Measurements from ENCODE around the gene CCDC83.

CCDC83 gene

GRCh38 chr11:85855341-85855656, at the start of gene CCDC83:
Gene CCDC83, plus strand, starts transcription at chr11:85855383. Its CDS starts 9,741 bp downstream, at chr11:85865124.
- TF ChIP-seq POLR2A (IDR thresholded peaks at IDR 0.05; ENCODE audit: low read depth, low read length): no peak
- FAIRE-seq (no peak), DNase-seq (ENCODE audit: insufficient read length, low spot score) (no peak)

- peak; percentile 23 for FAIRE-seq
- TF ChIP-seq POLR2A (IDR thresholded peaks at IDR 0.05; ENCODE audit: low read depth, low read length): no peak
- no peak for DNase-seq (ENCODE audit: insufficient read length, low spot score)
These were observed 49.8 kb upstream of the CCDC83 start for GRCh38 chr11:85805387-85805786.

- FAIRE-seq (no peak), DNase-seq (ENCODE audit: insufficient read length, low spot score) (no peak)
- TF ChIP-seq POLR2A (IDR thresholded peaks at IDR 0.05; ENCODE audit: low read depth, low read length): no peak
These were observed 49.2 kb upstream of the CCDC83 start for GRCh38 chr11:85806016-85806415.

- no peak for TF ChIP-seq POLR2A (IDR thresholded peaks at IDR 0.05; ENCODE audit: low read depth, low read length)
- DNase-seq (ENCODE audit: insufficient read length, low spot score) (no peak), FAIRE-seq (no peak)
These were observed 48.3 kb upstream of the CCDC83 start for GRCh38 chr11:85806876-85807275.

GRCh38 chr11:85809191-85809590, 46.0 kb upstream of the CCDC83 start:
- no peak for DNase-seq (ENCODE audit: insufficient read length, low spot score)
- no peak for FAIRE-seq
- no peak for TF ChIP-seq POLR2A (IDR thresholded peaks at IDR 0.05; ENCODE audit: low read depth, low read length)

GRCh38 chr11:85809863-85810262, 45.3 kb upstream of the CCDC83 start:
- no peak for TF ChIP-seq POLR2A (IDR thresholded peaks at IDR 0.05; ENCODE audit: low read depth, low read length)
- FAIRE-seq (no peak), DNase-seq (ENCODE audit: insufficient read length, low spot score) (no peak)

GRCh38 chr11:85810521-85810870, 44.7 kb upstream of the CCDC83 start:
- FAIRE-seq (no peak), DNase-seq (ENCODE audit: insufficient read length, low spot score) (no peak)
- TF ChIP-seq POLR2A (IDR thresholded peaks at IDR 0.05; ENCODE audit: low read depth, low read length): no peak

- peak; percentile 90 for DNase-seq (ENCODE audit: insufficient read length, low spot score)
- peak; percentile 96 for TF ChIP-seq POLR2A (IDR thresholded peaks at IDR 0.05; ENCODE audit: low read depth, low read length)
- no peak for FAIRE-seq
These were observed 44.1 kb upstream of the CCDC83 start, which contains the start of gene SYTL2 for GRCh38 chr11:85810871-85811611. Gene SYTL2, minus strand, starts transcription at chr11:85811141. Its CDS starts 53,416 bp downstream, at chr11:85757725.

GRCh38 chr11:85811624-85812023, 43.6 kb upstream of the CCDC83 start:
- no peak for TF ChIP-seq POLR2A (IDR thresholded peaks at IDR 0.05; ENCODE audit: low read depth, low read length)
- FAIRE-seq: no peak

GRCh38 chr11:85813721-85814120, 41.5 kb upstream of the CCDC83 start:
- TF ChIP-seq POLR2A (IDR thresholded peaks at IDR 0.05; ENCODE audit: low read depth, low read length): no peak
- FAIRE-seq (no peak), DNase-seq (ENCODE audit: insufficient read length, low spot score) (no peak)

More at GRCh38 chr11:85811624-85812023, 43.6 kb upstream of the CCDC83 start:
- DNase-seq (ENCODE audit: insufficient read length, low spot score): no peak

- FAIRE-seq (no peak), DNase-seq (ENCODE audit: insufficient read length, low spot score) (no peak)
- TF ChIP-seq POLR2A (IDR thresholded peaks at IDR 0.05; ENCODE audit: low read depth, low read length): no peak
These were observed 39.8 kb upstream of the CCDC83 start for GRCh38 chr11:85815186-85815931.

GRCh38 chr11:85819441-85819840, 35.7 kb upstream of the CCDC83 start:
- no peak for TF ChIP-seq POLR2A (IDR thresholded peaks at IDR 0.05; ENCODE audit: low read depth, low read length)
- FAIRE-seq: no peak

GRCh38 chr11:85821636-85822035, 33.5 kb upstream of the CCDC83 start:
- DNase-seq (ENCODE audit: insufficient read length, low spot score) (no peak), FAIRE-seq (peak; percentile 61)
- no peak for TF ChIP-seq POLR2A (IDR thresholded peaks at IDR 0.05; ENCODE audit: low read depth, low read length)

More at GRCh38 chr11:85819441-85819840, 35.7 kb upstream of the CCDC83 start:
- no peak for DNase-seq (ENCODE audit: insufficient read length, low spot score)

GRCh38 chr11:85822814-85823213, 32.4 kb upstream of the CCDC83 start:
- DNase-seq (ENCODE audit: insufficient read length, low spot score) (no peak), FAIRE-seq (no peak)
- TF ChIP-seq POLR2A (IDR thresholded peaks at IDR 0.05; ENCODE audit: low read depth, low read length): no peak

GRCh38 chr11:85823816-85824215, 31.4 kb upstream of the CCDC83 start:
- no peak for TF ChIP-seq POLR2A (IDR thresholded peaks at IDR 0.05; ENCODE audit: low read depth, low read length)
- FAIRE-seq (no peak), DNase-seq (ENCODE audit: insufficient read length, low spot score) (no peak)
